Activated CD4-positive, alpha-beta T cell treated with anti-CD3 and anti-CD28 coated beads for 24 hours (primary cell): Measurements from ENCODE around the gene GCC1.

ENCODE experiments used
- DNase-seq, 2 donors: peaks; one replicate each; pipeline ENCODE4 v3.0.0-alpha.2; 2020; ENCODE audit warnings: low read depth in 2 of 2

GCC1 gene

GRCh38 chr7:127585044-127585953 lies at the start of gene GCC1:
Gene GCC1 (minus strand): TSS chr7:127585596. CDS start chr7:127585182, 414 bp downstream.
- peak; percentile 92 for DNase-seq

GRCh38 chr7:127632276-127632910 lies 47.0 kb upstream of the GCC1 start:
- no peak for DNase-seq

- DNase-seq = no peak
These were observed 44.0 kb upstream of the GCC1 start for GRCh38 chr7:127629268-127629854.

- no peak for DNase-seq
These were observed 43.0 kb upstream of the GCC1 start for GRCh38 chr7:127628445-127628844.

- no peak for DNase-seq
These were observed 39.9 kb upstream of the GCC1 start for GRCh38 chr7:127625331-127625730.

GRCh38 chr7:127620406-127621233 lies 35.2 kb upstream of the GCC1 start:
- DNase-seq = no peak

- no peak for DNase-seq
These were observed 34.4 kb upstream of the GCC1 start for GRCh38 chr7:127619681-127620405.

- no peak for DNase-seq
These were observed 33.4 kb upstream of the GCC1 start for GRCh38 chr7:127618775-127619174.

- no peak for DNase-seq
These were observed 32.6 kb upstream of the GCC1 start, which contains the start of gene PAX4 for GRCh38 chr7:127618042-127618441. Gene PAX4 (minus strand): TSS chr7:127618142. CDS start chr7:127615928, 2,214 bp downstream.

- DNase-seq = no peak
These were observed 31.3 kb upstream of the GCC1 start for GRCh38 chr7:127616724-127617123.

- DNase-seq = no peak
These were observed 26.9 kb upstream of the GCC1 start for GRCh38 chr7:127612263-127612662.

GRCh38 chr7:127609297-127609696 lies 23.9 kb upstream of the GCC1 start:
- no peak for DNase-seq

- DNase-seq = no peak
These were observed 23.1 kb upstream of the GCC1 start for GRCh38 chr7:127608446-127608845.

GRCh38 chr7:127600885-127601284 lies 15.5 kb upstream of the GCC1 start:
- no peak for DNase-seq

GRCh38 chr7:127598318-127598717 lies 12.9 kb upstream of the GCC1 start:
- no peak for DNase-seq

GRCh38 chr7:127595737-127596136 lies 10.3 kb upstream of the GCC1 start:
- DNase-seq = no peak

- no peak for DNase-seq
These were observed 9.1 kb upstream of the GCC1 start for GRCh38 chr7:127594490-127594889.

GRCh38 chr7:127592550-127592949 lies 7.2 kb upstream of the GCC1 start:
- DNase-seq = no peak

- DNase-seq = no peak
These were observed 6.2 kb upstream of the GCC1 start for GRCh38 chr7:127591591-127591990.

- DNase-seq = no peak
These were observed 5.8 kb upstream of the GCC1 start for GRCh38 chr7:127591189-127591588.

GRCh38 chr7:127589896-127590295 lies 4.5 kb upstream of the GCC1 start:
- no peak for DNase-seq
